ENCODE measurements around the gene ANXA1.

DNA sequence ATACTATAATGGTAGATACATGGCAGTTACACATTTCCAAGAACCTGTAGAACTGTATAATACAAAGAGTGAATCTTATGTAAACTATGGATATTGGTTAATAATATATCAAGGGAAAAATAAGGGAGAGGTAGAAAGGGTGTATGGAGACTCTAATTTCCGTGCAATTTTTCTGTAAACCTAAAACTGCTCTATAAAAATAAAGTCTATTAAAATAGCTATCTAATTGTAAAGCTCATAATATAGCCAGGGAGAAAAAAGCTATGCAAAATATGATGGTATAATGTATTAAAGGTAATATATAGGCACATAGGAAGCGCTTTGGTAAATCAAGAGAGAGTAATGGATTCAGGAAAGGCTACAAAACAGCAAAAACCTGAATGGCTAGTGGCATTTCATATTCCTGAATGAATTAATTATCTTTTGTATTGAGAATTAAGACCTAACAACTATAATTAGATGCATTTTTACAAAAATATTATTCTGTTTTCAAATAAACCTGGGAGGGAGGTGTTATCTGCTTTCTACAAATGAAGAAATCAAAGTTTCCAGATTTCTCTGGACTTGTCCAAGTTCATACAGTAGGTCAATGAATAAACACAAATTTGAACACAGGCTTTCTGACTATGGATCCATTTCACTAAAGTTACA lies 22.8 kb downstream of the ANXA1 start:
- no peak for TF ChIP-seq ESRRA (CRISPR knock-in tag; IDR thresholded peaks at IDR 0.05; ENCODE audit: borderline replicate concordance)
- TF ChIP-seq NR2C2 (CRISPR knock-in tag; IDR thresholded peaks at IDR 0.05): no peak
- TF ChIP-seq, protein P1, sequence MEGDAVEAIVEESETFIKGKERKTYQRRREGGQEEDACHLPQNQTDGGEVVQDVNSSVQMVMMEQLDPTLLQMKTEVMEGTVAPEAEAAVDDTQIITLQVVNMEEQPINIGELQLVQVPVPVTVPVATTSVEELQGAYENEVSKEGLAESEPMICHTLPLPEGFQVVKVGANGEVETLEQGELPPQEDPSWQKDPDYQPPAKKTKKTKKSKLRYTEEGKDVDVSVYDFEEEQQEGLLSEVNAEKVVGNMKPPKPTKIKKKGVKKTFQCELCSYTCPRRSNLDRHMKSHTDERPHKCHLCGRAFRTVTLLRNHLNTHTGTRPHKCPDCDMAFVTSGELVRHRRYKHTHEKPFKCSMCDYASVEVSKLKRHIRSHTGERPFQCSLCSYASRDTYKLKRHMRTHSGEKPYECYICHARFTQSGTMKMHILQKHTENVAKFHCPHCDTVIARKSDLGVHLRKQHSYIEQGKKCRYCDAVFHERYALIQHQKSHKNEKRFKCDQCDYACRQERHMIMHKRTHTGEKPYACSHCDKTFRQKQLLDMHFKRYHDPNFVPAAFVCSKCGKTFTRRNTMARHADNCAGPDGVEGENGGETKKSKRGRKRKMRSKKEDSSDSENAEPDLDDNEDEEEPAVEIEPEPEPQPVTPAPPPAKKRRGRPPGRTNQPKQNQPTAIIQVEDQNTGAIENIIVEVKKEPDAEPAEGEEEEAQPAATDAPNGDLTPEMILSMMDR (IDR thresholded peaks at IDR 0.05): no peak
- TF ChIP-seq ATF3 (CRISPR knock-in tag; conservative IDR thresholded peaks at IDR 0.05): no peak
- TF ChIP-seq JAZF1 (CRISPR knock-in tag; IDR thresholded peaks at IDR 0.05): no peak
- TF ChIP-seq, protein P2, sequence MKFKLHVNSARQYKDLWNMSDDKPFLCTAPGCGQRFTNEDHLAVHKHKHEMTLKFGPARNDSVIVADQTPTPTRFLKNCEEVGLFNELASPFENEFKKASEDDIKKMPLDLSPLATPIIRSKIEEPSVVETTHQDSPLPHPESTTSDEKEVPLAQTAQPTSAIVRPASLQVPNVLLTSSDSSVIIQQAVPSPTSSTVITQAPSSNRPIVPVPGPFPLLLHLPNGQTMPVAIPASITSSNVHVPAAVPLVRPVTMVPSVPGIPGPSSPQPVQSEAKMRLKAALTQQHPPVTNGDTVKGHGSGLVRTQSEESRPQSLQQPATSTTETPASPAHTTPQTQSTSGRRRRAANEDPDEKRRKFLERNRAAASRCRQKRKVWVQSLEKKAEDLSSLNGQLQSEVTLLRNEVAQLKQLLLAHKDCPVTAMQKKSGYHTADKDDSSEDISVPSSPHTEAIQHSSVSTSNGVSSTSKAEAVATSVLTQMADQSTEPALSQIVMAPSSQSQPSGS (CRISPR knock-in tag; IDR thresholded peaks at IDR 0.05; ENCODE audit: borderline replicate concordance, low read depth): no peak
